Frontal cortex (tissue), 4 donors: ENCODE measurements around the gene MYO3B. TPM values are rescaled to one million over a fixed set of nuclear protein-coding genes. Genes with fewer than 3 reads are reported as not detected.

Experiments
- DNase-seq, 2 donors: peaks; one replicate each; pipeline ENCODE4 v3.0.0; 2012; ENCODE audit warnings: low spot score in 2 of 2
- FAIRE-seq: peaks from 2 replicates; lab custom pipeline; 2012; peaks lifted over from hg19 to GRCh38; lab: Jason Lieb, UNC
- total RNA-seq: library from RNA; depleted of rRNA; stranded (reverse); fragments of >200 nt; gene quantifications from one replicate; pipeline ENCODE4 v1.2.3, GENCODE V29; 2014
- donor health status: control.
- donor health status: control.
- donor health status: control.

MYO3B gene, protein sequence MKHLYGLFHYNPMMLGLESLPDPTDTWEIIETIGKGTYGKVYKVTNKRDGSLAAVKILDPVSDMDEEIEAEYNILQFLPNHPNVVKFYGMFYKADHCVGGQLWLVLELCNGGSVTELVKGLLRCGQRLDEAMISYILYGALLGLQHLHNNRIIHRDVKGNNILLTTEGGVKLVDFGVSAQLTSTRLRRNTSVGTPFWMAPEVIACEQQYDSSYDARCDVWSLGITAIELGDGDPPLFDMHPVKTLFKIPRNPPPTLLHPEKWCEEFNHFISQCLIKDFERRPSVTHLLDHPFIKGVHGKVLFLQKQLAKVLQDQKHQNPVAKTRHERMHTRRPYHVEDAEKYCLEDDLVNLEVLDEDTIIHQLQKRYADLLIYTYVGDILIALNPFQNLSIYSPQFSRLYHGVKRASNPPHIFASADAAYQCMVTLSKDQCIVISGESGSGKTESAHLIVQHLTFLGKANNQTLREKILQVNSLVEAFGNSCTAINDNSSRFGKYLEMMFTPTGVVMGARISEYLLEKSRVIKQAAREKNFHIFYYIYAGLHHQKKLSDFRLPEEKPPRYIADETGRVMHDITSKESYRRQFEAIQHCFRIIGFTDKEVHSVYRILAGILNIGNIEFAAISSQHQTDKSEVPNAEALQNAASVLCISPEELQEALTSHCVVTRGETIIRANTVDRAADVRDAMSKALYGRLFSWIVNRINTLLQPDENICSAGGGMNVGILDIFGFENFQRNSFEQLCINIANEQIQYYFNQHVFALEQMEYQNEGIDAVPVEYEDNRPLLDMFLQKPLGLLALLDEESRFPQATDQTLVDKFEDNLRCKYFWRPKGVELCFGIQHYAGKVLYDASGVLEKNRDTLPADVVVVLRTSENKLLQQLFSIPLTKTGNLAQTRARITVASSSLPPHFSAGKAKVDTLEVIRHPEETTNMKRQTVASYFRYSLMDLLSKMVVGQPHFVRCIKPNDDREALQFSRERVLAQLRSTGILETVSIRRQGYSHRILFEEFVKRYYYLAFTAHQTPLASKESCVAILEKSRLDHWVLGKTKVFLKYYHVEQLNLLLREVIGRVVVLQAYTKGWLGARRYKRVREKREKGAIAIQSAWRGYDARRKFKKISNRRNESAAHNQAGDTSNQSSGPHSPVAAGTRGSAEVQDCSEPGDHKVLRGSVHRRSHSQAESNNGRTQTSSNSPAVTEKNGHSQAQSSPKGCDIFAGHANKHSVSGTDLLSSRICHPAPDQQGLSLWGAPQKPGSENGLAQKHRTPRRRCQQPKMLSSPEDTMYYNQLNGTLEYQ (N-terminal part only)
- 0.41 TPM for total RNA-seq

DNA sequence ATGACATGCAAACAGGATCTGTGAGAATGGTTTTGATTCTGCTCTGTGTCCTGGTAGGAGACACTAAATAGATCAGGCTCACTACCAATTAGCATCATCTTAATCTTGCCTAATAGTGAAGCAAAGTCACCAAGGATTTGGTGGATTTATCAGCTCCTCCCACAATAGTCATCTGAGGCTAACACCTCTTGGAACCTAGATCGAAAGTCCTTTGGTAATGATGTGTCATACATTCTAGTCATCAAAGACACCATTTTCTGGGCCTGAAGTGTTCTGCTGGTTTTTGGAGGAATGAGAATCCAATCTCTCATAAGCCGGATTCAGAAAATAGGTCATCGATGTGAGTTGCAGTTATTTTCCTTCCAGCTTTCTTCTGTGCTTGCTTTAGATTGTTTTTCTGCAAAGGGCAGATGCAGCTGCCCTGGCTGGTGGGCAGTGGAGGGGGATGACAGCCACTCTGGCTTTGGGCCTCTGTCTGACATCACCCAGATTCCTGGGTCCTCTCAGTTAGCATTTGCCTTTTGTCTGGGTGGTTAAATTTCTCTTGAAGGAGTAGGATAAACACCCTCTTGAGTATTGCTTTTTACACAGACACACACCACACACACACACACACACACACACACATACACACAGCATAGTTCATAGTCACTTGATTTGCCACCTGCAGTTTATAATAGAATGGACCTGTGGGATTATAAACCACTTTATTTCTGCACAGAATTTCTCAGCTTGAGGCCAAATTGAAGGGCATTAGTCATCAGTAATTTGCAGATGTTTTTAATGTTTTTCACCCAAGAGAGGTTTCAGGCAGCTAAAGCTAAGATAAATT, at the start of gene MYO3B:
TSS of gene MYO3B (plus strand) at position 198 of the 832 bp plus-strand sequence. CDS start at position 339, 141 bp downstream.
- no peak for DNase-seq
- no peak for FAIRE-seq

- no peak for FAIRE-seq
- DNase-seq: no peak
These were observed 38.5 kb upstream of the MYO3B start for GRCh38 chr2:170139276-170139967.

DNA sequence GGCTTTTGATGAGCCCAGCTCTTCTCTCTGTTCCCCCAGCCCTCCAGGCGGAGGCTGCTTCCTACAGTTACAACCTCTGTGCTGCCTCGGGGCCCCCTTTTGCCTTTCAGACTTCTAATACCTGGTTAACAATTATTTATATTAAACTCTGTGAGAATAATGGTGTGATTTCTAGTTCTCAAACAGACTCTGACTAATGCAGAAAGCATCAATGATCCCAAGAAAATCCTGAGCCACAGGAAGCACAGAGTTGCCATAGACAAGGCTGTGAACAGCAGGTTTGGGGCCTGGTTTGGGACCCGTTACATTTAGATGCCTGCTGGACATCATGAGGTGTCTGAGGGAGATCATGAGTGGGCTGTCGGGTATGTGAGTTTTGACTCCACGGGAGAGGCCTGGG, 37.4 kb upstream of the MYO3B start:
- DNase-seq (no peak), FAIRE-seq (no peak)

- no peak for DNase-seq
- no peak for FAIRE-seq
These were observed 36.1 kb upstream of the MYO3B start for GRCh38 chr2:170141865-170142264.

- FAIRE-seq (no peak), DNase-seq (no peak)
These were observed 35.4 kb upstream of the MYO3B start for GRCh38 chr2:170142502-170142901.

DNA sequence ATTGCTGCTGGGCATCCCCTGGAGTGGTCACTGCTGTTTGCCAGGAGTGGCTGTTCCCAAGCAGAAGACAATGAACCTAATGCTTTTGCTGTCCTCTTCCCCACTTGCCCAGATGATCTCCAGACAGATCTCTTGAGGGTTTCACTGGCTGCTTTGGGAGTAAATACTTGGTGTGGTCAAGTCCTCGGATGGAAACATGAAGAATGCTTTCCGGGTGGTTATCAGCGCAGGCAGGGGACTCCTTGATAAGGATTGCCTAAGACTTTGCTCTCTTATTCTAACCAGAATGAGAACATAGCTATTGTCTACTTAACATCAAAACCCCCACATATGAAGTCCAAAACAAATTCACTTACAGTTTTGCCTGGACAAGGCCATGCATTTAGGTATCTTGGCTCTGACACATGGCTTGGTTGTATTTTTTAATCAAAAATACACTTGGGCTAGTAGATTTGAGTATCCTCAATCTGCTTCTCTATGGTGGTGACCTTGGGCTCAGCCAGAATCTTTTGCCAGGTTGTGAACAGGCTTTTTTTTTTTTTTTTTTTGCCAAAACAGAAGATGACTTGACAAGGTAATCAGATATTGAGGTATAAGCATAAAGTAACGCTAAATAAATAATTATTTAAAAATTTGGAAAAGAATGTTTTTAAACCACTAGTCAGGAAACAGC, 34.8 kb upstream of the MYO3B start:
- no peak for FAIRE-seq
- no peak for DNase-seq

- FAIRE-seq: no peak
- no peak for DNase-seq
These were observed 33.2 kb upstream of the MYO3B start for GRCh38 chr2:170144761-170145160.

GRCh38 chr2:170145191-170145590, 32.8 kb upstream of the MYO3B start:
- DNase-seq (no peak), FAIRE-seq (no peak)

GRCh38 chr2:170145675-170146432, 32.1 kb upstream of the MYO3B start:
- DNase-seq (no peak), FAIRE-seq (no peak)

DNA sequence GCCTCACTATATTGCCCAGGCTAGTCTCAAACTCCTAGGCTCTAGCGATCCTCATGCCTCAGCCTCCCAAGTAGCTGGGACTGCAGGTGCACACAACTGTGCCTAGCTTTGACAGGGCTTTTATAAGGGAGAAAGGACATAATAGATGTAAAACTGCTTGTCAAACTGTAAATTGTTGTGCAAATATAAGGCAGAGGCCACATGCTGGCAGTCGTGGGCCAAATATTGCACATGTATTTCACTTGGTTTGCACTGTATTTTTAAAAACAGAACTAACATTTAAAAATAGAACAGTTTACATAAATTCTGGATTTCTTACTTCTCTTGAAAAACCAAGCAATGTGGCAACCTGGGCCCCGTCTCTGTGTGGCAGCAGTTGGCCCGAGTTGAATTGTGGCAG, 31.2 kb upstream of the MYO3B start:
- FAIRE-seq (no peak), DNase-seq (no peak)

GRCh38 chr2:170147576-170147975, 30.4 kb upstream of the MYO3B start:
- FAIRE-seq (no peak), DNase-seq (no peak)

- FAIRE-seq: no peak
These were observed 29.8 kb upstream of the MYO3B start for GRCh38 chr2:170148161-170148560.

DNA sequence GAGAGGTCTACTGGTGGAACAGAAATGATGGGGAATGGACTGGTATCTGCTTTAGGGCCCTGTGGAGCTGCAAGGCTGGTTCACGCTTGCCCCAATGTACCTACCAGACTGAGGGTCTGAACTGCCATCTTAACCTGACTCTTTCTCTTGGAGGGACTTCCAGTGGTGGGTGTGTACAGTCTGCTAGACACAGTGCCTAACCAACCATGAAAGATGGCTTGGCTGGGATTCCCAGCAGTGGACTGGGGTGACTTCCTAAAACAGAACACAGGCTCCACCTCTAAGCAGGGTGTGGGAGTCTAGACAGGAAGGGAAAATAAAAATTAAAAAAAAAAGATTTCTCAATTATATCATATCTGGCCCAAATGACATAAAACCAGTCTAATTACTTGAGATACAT, 25.5 kb upstream of the MYO3B start:
- FAIRE-seq: no peak
- DNase-seq: no peak

More at GRCh38 chr2:170148161-170148560, 29.8 kb upstream of the MYO3B start:
- DNase-seq: no peak

DNA sequence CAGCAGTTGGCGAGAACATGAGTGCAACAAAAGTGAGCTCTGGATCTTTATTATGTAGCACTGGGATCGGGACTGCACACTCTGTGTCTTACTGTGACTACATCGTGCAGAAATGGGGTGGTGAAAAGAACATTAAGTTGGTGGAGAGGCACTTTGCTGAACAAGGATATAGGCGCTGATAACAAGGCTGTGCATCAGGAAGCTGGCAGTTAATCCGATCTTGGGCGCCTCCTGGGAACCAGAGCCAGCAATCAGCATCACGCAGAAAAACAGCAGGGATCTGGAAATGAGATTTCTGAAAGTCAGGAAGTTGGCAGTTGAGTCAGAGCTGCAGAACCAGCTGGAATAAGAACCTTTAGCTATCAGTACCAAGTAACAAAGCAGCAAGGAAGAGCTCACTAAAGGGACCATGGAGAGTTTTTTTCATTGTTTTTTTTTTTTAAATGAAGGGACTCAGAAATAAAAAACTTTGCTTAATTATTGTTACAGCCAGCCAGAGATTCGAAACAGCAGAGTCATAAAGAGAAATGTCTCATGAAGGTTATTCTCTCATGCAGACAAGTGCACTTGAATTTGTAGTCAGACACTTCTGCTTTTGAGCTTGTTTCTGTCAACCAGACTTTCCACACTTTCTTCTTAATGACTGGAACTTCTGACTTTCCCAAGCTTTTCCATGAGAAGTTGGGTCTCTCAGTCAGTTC, 22.8 kb upstream of the MYO3B start:
- FAIRE-seq: no peak
- no peak for DNase-seq

GRCh38 chr2:170155723-170156253, 22.2 kb upstream of the MYO3B start:
- no peak for DNase-seq
- no peak for FAIRE-seq

- no peak for DNase-seq
- no peak for FAIRE-seq
These were observed 21.4 kb upstream of the MYO3B start for GRCh38 chr2:170156592-170156991.
